GM12892 (cell line): ENCODE data around the gene STK10.

ENCODE experiments used
- POLR2A ChIP-seq: IDR thresholded peaks from 2 replicates; pipeline ENCODE4 v1.6.1; 2011; ENCODE audit warnings: low read depth, low read length, control low read depth
- POLR2AphosphoS5 ChIP-seq: IDR thresholded peaks from 2 replicates; pipeline ENCODE4 v1.6.1; 2011; ENCODE audit warnings: low read depth, low read length, control low read depth
- TAF1 ChIP-seq: IDR thresholded peaks from 2 replicates; pipeline ENCODE4 v1.6.1; 2011; ENCODE audit warnings: low read depth, mild to moderate bottlenecking, control low read depth, low read length, borderline replicate concordance

DNA sequence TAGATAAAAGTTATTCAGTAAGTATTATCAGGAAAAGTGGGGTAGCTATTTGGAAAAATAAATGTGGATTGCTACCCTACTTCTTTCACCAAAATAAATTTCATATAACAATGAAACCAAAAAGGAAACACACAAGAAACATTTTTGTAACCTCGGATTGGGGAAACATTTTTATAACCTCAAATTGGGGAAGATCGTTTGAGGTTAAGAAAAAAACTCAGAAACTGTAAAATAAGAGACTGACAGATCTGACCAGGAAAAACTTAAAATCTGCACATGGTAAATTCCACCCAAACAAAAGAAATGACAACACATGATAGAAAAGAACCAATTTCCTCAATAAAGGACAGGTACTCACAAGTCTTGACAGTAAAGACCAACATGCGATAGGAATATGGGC, 19.5 kb upstream of the STK10 start:
- TF ChIP-seq POLR2AphosphoS5 (no peak), POLR2A (no peak), TAF1 (no peak)
